ENCODE results near the gene JMJD8. TPM values are rescaled to one million over a fixed set of nuclear protein-coding genes. Genes with fewer than 3 reads are reported as not detected.

The JMJD8 gene
- total RNA-seq, 2 donors = 35.4 to 36.3 TPM

Other genes with a start within 250 kb of the JMJD8 start
- gene CAPN15, start 156.6 kb downstream of the JMJD8 start, total RNA-seq = 10 to 100 TPM; 35.4 to 47.3 TPM
- not detected for gene PRR35, start 123.9 kb downstream of the JMJD8 start, total RNA-seq
- 1 to 10 TPM; 2.0 to 2.4 TPM for gene NHLRC4, start 117.3 kb downstream of the JMJD8 start, total RNA-seq
- gene PIGQ, start 114.4 kb downstream of the JMJD8 start, total RNA-seq = 10 to 100 TPM; 36.8 to 38.3 TPM
- gene RAB40C, start 94.3 kb downstream of the JMJD8 start, total RNA-seq = 1 to 10 TPM; 7.0 to 7.2 TPM
- under 1 TPM; under 0.01 to 0.34 TPM for gene WFIKKN1, start 53.3 kb downstream of the JMJD8 start, total RNA-seq
- 10 to 100 TPM; 51.6 to 57.3 TPM for gene METTL26, start 48.0 kb downstream of the JMJD8 start, total RNA-seq
- gene MCRIP2, start 42.5 kb downstream of the JMJD8 start, total RNA-seq = 10 to 100 TPM; 21.7 to 36.0 TPM
- gene WDR90, start 35.0 kb downstream of the JMJD8 start, total RNA-seq = 10 to 100 TPM; 12.4 to 16.7 TPM
- 10 to 100 TPM; 39.9 to 51.0 TPM for gene RHOT2, start 16.2 kb downstream of the JMJD8 start, total RNA-seq
- gene RHBDL1, start 8.7 kb downstream of the JMJD8 start, total RNA-seq = under 1 TPM; 0.33 to 0.69 TPM
- gene STUB1, start 3.9 kb downstream of the JMJD8 start, total RNA-seq = 100 to 1,000 TPM; 124 to 153 TPM
- 10 to 100 TPM in 1 of 2 donors, 1 to 10 TPM in 1; 9.6 to 10.3 TPM for gene WDR24, start 6.1 kb upstream of the JMJD8 start, total RNA-seq
- under 1 TPM in 1 of 2 donors, not detected in 1; under 0.01 TPM for gene FBXL16, start 21.5 kb upstream of the JMJD8 start, total RNA-seq
- gene METRN, start 30.8 kb upstream of the JMJD8 start, total RNA-seq = 10 to 100 TPM; 54.0 to 93.6 TPM
- gene ANTKMT, start 36.8 kb upstream of the JMJD8 start, total RNA-seq = 10 to 100 TPM; 23.4 to 28.0 TPM
- gene CCDC78, start 42.1 kb upstream of the JMJD8 start, total RNA-seq = 1 to 10 TPM; 3.1 to 6.0 TPM
- gene HAGHL, start 42.8 kb upstream of the JMJD8 start, total RNA-seq = 10 to 100 TPM; 31.3 to 34.3 TPM
- 10 to 100 TPM; 33.4 to 40.0 TPM for gene CIAO3, start 56.7 kb upstream of the JMJD8 start, total RNA-seq
- not detected for gene MSLN, start 76.4 kb upstream of the JMJD8 start, total RNA-seq
- gene RPUSD1, start 104.0 kb upstream of the JMJD8 start, total RNA-seq = 10 to 100 TPM; 34.8 to 41.6 TPM
- 10 to 100 TPM; 18.6 to 31.6 TPM for gene CHTF18, start 104.3 kb upstream of the JMJD8 start, total RNA-seq
- not detected for gene GNG13, start 116.4 kb upstream of the JMJD8 start, total RNA-seq